ENCODE results near the gene SPRR4. TPM values are rescaled to one million over a fixed set of nuclear protein-coding genes. Genes with fewer than 3 reads are reported as not detected.

The SPRR4 gene
- total and polyA plus RNA-seq, 2 experiments from 2014 or later, result not detected

Small RNA genes lying within 50 kb of the gene (small RNA-seq; reads per million reads assigned to genes)
- gene RF00322 (not detected), gene SPRR1A (not detected)

Other genes starting within 250 kb of the SPRR4 start
- gene KPRP, start 212.6 kb upstream of the SPRR4 start, total RNA-seq, result not detected in 2 replicates
- not detected in 2 replicates for gene KPRP, start 212.6 kb upstream of the SPRR4 start, polyA plus RNA-seq
- gene LCE1F, start 195.5 kb upstream of the SPRR4 start, total RNA-seq, result not detected in 2 replicates
- gene LCE1F, start 195.5 kb upstream of the SPRR4 start, polyA plus RNA-seq, result not detected in 2 replicates
- not detected in 2 replicates for gene LCE1E, start 184.4 kb upstream of the SPRR4 start, total RNA-seq
- not detected in 2 replicates for gene LCE1E, start 184.4 kb upstream of the SPRR4 start, polyA plus RNA-seq
- not detected in 2 replicates for gene LCE1D, start 173.9 kb upstream of the SPRR4 start, total RNA-seq
- gene LCE1D, start 173.9 kb upstream of the SPRR4 start, polyA plus RNA-seq, result not detected in 2 replicates
- not detected in 2 replicates for gene LCE1C, start 164.0 kb upstream of the SPRR4 start, total RNA-seq
- gene LCE1C, start 164.0 kb upstream of the SPRR4 start, polyA plus RNA-seq, result not detected in 2 replicates
- not detected in 2 replicates for gene LCE1B, start 158.7 kb upstream of the SPRR4 start, total RNA-seq
- not detected in 2 replicates for gene LCE1B, start 158.7 kb upstream of the SPRR4 start, polyA plus RNA-seq
- not detected in 2 replicates for gene LCE1A, start 143.2 kb upstream of the SPRR4 start, total RNA-seq
- not detected in 2 replicates for gene LCE1A, start 143.2 kb upstream of the SPRR4 start, polyA plus RNA-seq
- not detected in 2 replicates for gene LCE6A, start 127.8 kb upstream of the SPRR4 start, total RNA-seq
- not detected in 2 replicates for gene LCE6A, start 127.8 kb upstream of the SPRR4 start, polyA plus RNA-seq
- gene LCE7A, start 110.7 kb upstream of the SPRR4 start, total RNA-seq, result not detected in 2 replicates
- not detected in 2 replicates for gene LCE7A, start 110.7 kb upstream of the SPRR4 start, polyA plus RNA-seq
- not detected in 2 replicates for gene SMCP, start 92.3 kb upstream of the SPRR4 start, total RNA-seq
- not detected in 2 replicates for gene SMCP, start 92.3 kb upstream of the SPRR4 start, polyA plus RNA-seq
- 0.52 TPM in 1 of 2 replicates, not detected in the other for gene IVL, start 62.1 kb upstream of the SPRR4 start, total RNA-seq
- not detected in 2 replicates for gene IVL, start 62.1 kb upstream of the SPRR4 start, polyA plus RNA-seq
- gene SPRR5, start 23.4 kb upstream of the SPRR4 start, total RNA-seq, result not detected in 2 replicates
- gene SPRR5, start 23.4 kb upstream of the SPRR4 start, polyA plus RNA-seq, result not detected in 2 replicates
- gene SPRR1A, start 13.4 kb downstream of the SPRR4 start, total RNA-seq, result not detected in 2 replicates
- gene SPRR1A, start 13.4 kb downstream of the SPRR4 start, polyA plus RNA-seq, result not detected in 2 replicates
- not detected in 2 replicates for gene SPRR3, start 31.1 kb downstream of the SPRR4 start, total RNA-seq
- 0.40 and 0.72 TPM in 2 replicates for gene SPRR3, start 31.1 kb downstream of the SPRR4 start, polyA plus RNA-seq
- not detected in 2 replicates for gene SPRR1B, start 60.6 kb downstream of the SPRR4 start, total RNA-seq
- 0.54 TPM in 1 of 2 replicates, not detected in the other for gene SPRR1B, start 60.6 kb downstream of the SPRR4 start, polyA plus RNA-seq
- not detected in 2 replicates for gene SPRR2D, start 70.5 kb downstream of the SPRR4 start, total RNA-seq
- not detected in 2 replicates for gene SPRR2D, start 70.5 kb downstream of the SPRR4 start, polyA plus RNA-seq
- gene SPRR2A, start 86.9 kb downstream of the SPRR4 start, total RNA-seq, result not detected in 2 replicates
- 1.1 TPM in 1 of 2 replicates, not detected in the other for gene SPRR2A, start 86.9 kb downstream of the SPRR4 start, polyA plus RNA-seq
- gene SPRR2B, start 101.0 kb downstream of the SPRR4 start, total RNA-seq, result not detected in 2 replicates
- not detected in 2 replicates for gene SPRR2B, start 101.0 kb downstream of the SPRR4 start, polyA plus RNA-seq
- not detected in 2 replicates for gene SPRR2E, start 123.9 kb downstream of the SPRR4 start, total RNA-seq
- gene SPRR2E, start 123.9 kb downstream of the SPRR4 start, polyA plus RNA-seq, result not detected in 2 replicates
- 0.80 and 2.5 TPM in 2 replicates for gene SPRR2F, start 142.9 kb downstream of the SPRR4 start, total RNA-seq
- 26.1 and 42.2 TPM in 2 replicates for gene SPRR2F, start 142.9 kb downstream of the SPRR4 start, polyA plus RNA-seq
- gene SPRR2G, start 180.2 kb downstream of the SPRR4 start, total RNA-seq, result not detected in 2 replicates
- gene SPRR2G, start 180.2 kb downstream of the SPRR4 start, polyA plus RNA-seq, result not detected in 2 replicates
- not detected in 2 replicates for gene LELP1, start 232.8 kb downstream of the SPRR4 start, total RNA-seq
- gene LELP1, start 232.8 kb downstream of the SPRR4 start, polyA plus RNA-seq, result not detected in 2 replicates
- gene PRR9, start 246.9 kb downstream of the SPRR4 start, total RNA-seq, result not detected in 2 replicates
- 0.33 TPM in 1 of 2 replicates, not detected in the other for gene PRR9, start 246.9 kb downstream of the SPRR4 start, polyA plus RNA-seq

All from hepatocyte (in vitro differentiated cells).